GM23338 (cell line): ENCODE measurements around the gene GRIK2. TPM values are rescaled to one million over a fixed set of nuclear protein-coding genes. Genes with fewer than 3 reads are reported as not detected.

ENCODE experiments used
- ATAC-seq: fragments of 200-7000 bp; cut with Tn5 transposase; 3 replicates; pipeline ENCODE4 v1.9.1; 2020
- DNase-seq: peaks from one replicate; pipeline ENCODE4 v3.0.0-alpha.2; 2015; ENCODE audit warnings: low spot score
- H2AFZ ChIP-seq: fragments of 200-600 bp; sonication (generic); 2 replicates; pipeline ENCODE4 v1.8.0; 2016; ENCODE audit warnings: antibody characterized with exemption, mild to moderate bottlenecking, moderate library complexity
- H3F3A ChIP-seq: fragments of 200-600 bp; sonication (generic); replicated peaks from 2 replicates; pipeline ENCODE4 v1.8.0; 2017; ENCODE audit warnings: antibody characterized with exemption, mixed run types, low read depth
- H3K27ac ChIP-seq: fragments of 200-600 bp; sonication (generic); 2 replicates; pipeline ENCODE4 v1.6.1; 2016; ENCODE audit warnings: low read depth
- H3K27me3 ChIP-seq: fragments of 200-600 bp; sonication (generic); 2 replicates; pipeline ENCODE4 v1.8.0; 2016; ENCODE audit warnings: mild to moderate bottlenecking, mixed run types, moderate library complexity; ENCODE audit not compliant: insufficient read depth
- H3K36me3 ChIP-seq: fragments of 200-600 bp; sonication (generic); 2 replicates; pipeline ENCODE4 v1.8.0; 2016; ENCODE audit warnings: mild to moderate bottlenecking; ENCODE audit not compliant: insufficient read depth
- H3K4me1 ChIP-seq: fragments of 200-600 bp; sonication (generic); 2 replicates; pipeline ENCODE4 v1.8.0; 2016; ENCODE audit warnings: mild to moderate bottlenecking, moderate library complexity; ENCODE audit not compliant: insufficient read depth
- H3K4me2 ChIP-seq: fragments of 200-600 bp; sonication (generic); 2 replicates; pipeline ENCODE4 v1.7.1; 2017; ENCODE audit warnings: mixed run types
- H3K4me3 ChIP-seq: fragments of 200-600 bp; sonication (generic); 2 replicates; pipeline ENCODE4 v1.6.1; 2016; ENCODE audit warnings: mixed run types
- H3K79me2 ChIP-seq: fragments of 200-600 bp; sonication (generic); replicated peaks from 2 replicates; pipeline ENCODE4 v1.8.0; 2017; ENCODE audit warnings: mild to moderate bottlenecking; ENCODE audit not compliant: insufficient read depth
- H3K9me2 ChIP-seq: fragments of 200-600 bp; sonication (generic); 2 replicates; pipeline ENCODE4 v1.8.0; 2017; ENCODE audit not compliant: insufficient read depth
- H4K20me1 ChIP-seq: fragments of 200-600 bp; sonication (generic); replicated peaks from 2 replicates; pipeline ENCODE4 v1.8.0; 2017; ENCODE audit warnings: mild to moderate bottlenecking; ENCODE audit not compliant: insufficient read depth
- H3K27ac Mint-ChIP-seq: 2 replicates; pipeline ENCODE4 v1.8.0; 2020; ENCODE audit warnings: inconsistent platforms, mild to moderate bottlenecking, moderate library complexity, mixed read lengths
- H3K27me3 Mint-ChIP-seq: 3 replicates; pipeline ENCODE4 v1.8.0; 2022; ENCODE audit warnings: low read depth, mild to moderate bottlenecking, moderate library complexity, mixed read lengths, inconsistent platforms; ENCODE audit not compliant: insufficient read depth, poor library complexity
- H3K36me3 Mint-ChIP-seq: 3 replicates; pipeline ENCODE4 v1.8.0; 2021; ENCODE audit warnings: low read depth, mild to moderate bottlenecking, inconsistent platforms, moderate library complexity, mixed read lengths
- H3K4me1 Mint-ChIP-seq: 3 replicates; pipeline ENCODE4 v1.8.0; 2020; ENCODE audit warnings: mild to moderate bottlenecking, inconsistent platforms, mixed read lengths
- H3K4me3 Mint-ChIP-seq: 3 replicates; pipeline ENCODE4 v1.8.0; 2021; ENCODE audit warnings: moderate library complexity, mild to moderate bottlenecking, inconsistent platforms, mixed read lengths
- H3K9me3 Mint-ChIP-seq: 3 replicates; pipeline ENCODE4 v1.8.0; 2020; ENCODE audit warnings: moderate library complexity, mild to moderate bottlenecking, inconsistent platforms, mixed read lengths
- CREB1 ChIP-seq: fragments of 250-450 bp; sonication (Bioruptor Pico); IDR thresholded peaks from 2 replicates; pipeline ENCODE4 v1.5.0; 2020; ENCODE audit warnings: low read depth, mild to moderate bottlenecking, moderate library complexity
- EZH2 ChIP-seq: fragments of 200-600 bp; sonication (generic); IDR thresholded peaks from one replicate; pipeline ENCODE4 v1.8.0; 2017; ENCODE audit warnings: antibody characterized with exemption, mild to moderate bottlenecking, low read depth; ENCODE audit not compliant: unreplicated experiment
- EZH2phosphoT487 ChIP-seq: fragments of 200-600 bp; sonication (generic); IDR thresholded peaks from one replicate; pipeline ENCODE4 v1.8.1; 2018; ENCODE audit warnings: antibody characterized with exemption; ENCODE audit not compliant: unreplicated experiment
- JUNB ChIP-seq: IDR thresholded peaks from one replicate; pipeline ENCODE4 v1.6.1; 2016; ENCODE audit warnings: antibody characterized with exemption; ENCODE audit not compliant: unreplicated experiment
- NANOG ChIP-seq: IDR thresholded peaks from 2 replicates; pipeline ENCODE4 v1.6.1; 2016; ENCODE audit warnings: antibody characterized with exemption, borderline replicate concordance
- POLR2AphosphoS5 ChIP-seq: IDR thresholded peaks from 2 replicates; pipeline ENCODE4 v1.6.1; 2016; ENCODE audit warnings: antibody characterized with exemption, low read depth
- STAT1 ChIP-seq: IDR thresholded peaks from one replicate; pipeline ENCODE4 v1.6.1; 2016; ENCODE audit warnings: antibody characterized with exemption; ENCODE audit not compliant: unreplicated experiment
- ZNF114 ChIP-seq: fragments of 250-450 bp; sonication (Bioruptor Pico); IDR thresholded peaks from 2 replicates; pipeline ENCODE4 v1.5.0; 2020; ENCODE audit warnings: mild to moderate bottlenecking, moderate library complexity
- ZNF331 ChIP-seq: fragments of 250-450 bp; sonication (Bioruptor Pico); IDR thresholded peaks from 2 replicates; pipeline ENCODE4 v1.5.0; 2020; ENCODE audit warnings: low read depth, mild to moderate bottlenecking, moderate library complexity
- polyA plus RNA-seq: library from polyadenylated mRNA; unstranded; fragments of >200 nt; fragmentation: Nextera tagmentation; extraction: Ambion mirVana; gene quantifications from 2 replicates; pipeline ENCODE4 v1.2.1, GENCODE V29; 2016
- total RNA-seq: library from RNA; depleted of rRNA; stranded (reverse); fragments of >200 nt; shearing (Covaris generic); gene quantifications from 2 replicates; pipeline ENCODE4 v1.2.3, GENCODE V29; 2014
- TF ChIP-seq, protein P1 (sequence below): IDR thresholded peaks from one replicate; pipeline ENCODE4 v1.6.1; 2018; ENCODE audit warnings: antibody characterized with exemption; ENCODE audit not compliant: unreplicated experiment
- TF ChIP-seq, protein P2 (sequence below): fragments of 250-450 bp; sonication (Bioruptor Pico); IDR thresholded peaks from 2 replicates; pipeline ENCODE4 v1.5.0; 2020; ENCODE audit warnings: mild to moderate bottlenecking, moderate library complexity
- TF ChIP-seq, protein P3 (sequence below), 2 experiments: fragments of 200-600 bp in 1 of 2; sonication (generic) in 1 of 2; conservative IDR thresholded peaks; 2 replicates each; pipeline versions ENCODE4 v1.5.1 to v1.6.1; 2016 to 2017; ENCODE audit warnings: antibody characterized with exemption in 2 of 2, low read depth in 2 of 2, mild to moderate bottlenecking in 2 of 2, moderate library complexity in 1 of 2
- TF ChIP-seq, protein P4 (sequence below): IDR thresholded peaks from 2 replicates; pipeline ENCODE4 v1.6.1; 2016; ENCODE audit warnings: antibody characterized with exemption

The GRIK2 gene
- total and polyA plus RNA-seq, 2 experiments from 2014 or later, result 0.73 to 3.0 TPM

DNA sequence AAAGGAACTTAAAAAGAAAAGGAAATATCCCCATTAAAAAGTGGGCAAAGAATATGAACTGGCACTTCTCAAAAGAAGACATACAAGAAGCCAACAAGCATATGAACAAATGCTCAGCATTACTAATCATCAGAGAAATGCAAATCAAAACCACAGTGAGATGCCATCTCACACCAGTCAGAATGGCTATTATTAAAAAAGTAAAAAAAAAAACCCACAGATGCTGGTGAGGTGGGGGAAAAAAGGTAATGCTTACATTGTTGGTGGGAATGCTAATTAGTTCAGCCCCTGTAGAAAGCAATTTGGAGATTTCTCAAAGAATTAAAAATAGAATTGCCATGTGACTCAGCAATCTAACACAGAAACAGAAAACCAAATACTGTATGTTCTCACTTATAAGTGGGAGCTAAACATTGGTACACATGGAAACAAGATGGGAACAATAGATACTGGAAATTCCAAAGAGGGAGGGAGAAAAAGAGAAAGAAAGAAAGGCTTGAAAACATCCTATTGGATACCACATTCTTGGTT, 437.1 kb downstream of the GRIK2 start:
- H3K27me3 ChIP-seq, result no peaks in the 10 kb centered on the region
- peaks cover 3% of the 10 kb centered on the region; the same call in 1 of the 2 replicates for H3K36me3 ChIP-seq
- H3K27ac Mint-ChIP-seq, result no peak overlapping the region
- H3K27ac ChIP-seq, result no peak overlapping the region
- no peak overlapping the region for H3K4me3 ChIP-seq
- no peak overlapping the region for H3K4me2 ChIP-seq
- H3K27me3 Mint-ChIP-seq, result no peaks in the 10 kb centered on the region
- H3K4me1 ChIP-seq, result no peaks in the 10 kb centered on the region
- H2AFZ ChIP-seq, result no peak overlapping the region
- no peaks in the 10 kb centered on the region for H4K20me1 ChIP-seq
- peaks cover 7% of the 10 kb centered on the region; the same call in 2 of the 3 replicates for H3K9me3 Mint-ChIP-seq
- no peaks in the 10 kb centered on the region for H3F3A ChIP-seq
- H3K79me2 ChIP-seq, result no peaks in the 10 kb centered on the region
- TF ChIP-seq STAT1, result no peak
- no peak for TF ChIP-seq CREB1 (CRISPR knock-in tag)
- no peak for TF ChIP-seq EZH2
- no peak for TF ChIP-seq EZH2phosphoT487
- TF ChIP-seq JUNB, result no peak
- TF ChIP-seq POLR2AphosphoS5, result no peak
- no peak for TF ChIP-seq ZNF114 (CRISPR knock-in tag)
- TF ChIP-seq, protein P1, sequence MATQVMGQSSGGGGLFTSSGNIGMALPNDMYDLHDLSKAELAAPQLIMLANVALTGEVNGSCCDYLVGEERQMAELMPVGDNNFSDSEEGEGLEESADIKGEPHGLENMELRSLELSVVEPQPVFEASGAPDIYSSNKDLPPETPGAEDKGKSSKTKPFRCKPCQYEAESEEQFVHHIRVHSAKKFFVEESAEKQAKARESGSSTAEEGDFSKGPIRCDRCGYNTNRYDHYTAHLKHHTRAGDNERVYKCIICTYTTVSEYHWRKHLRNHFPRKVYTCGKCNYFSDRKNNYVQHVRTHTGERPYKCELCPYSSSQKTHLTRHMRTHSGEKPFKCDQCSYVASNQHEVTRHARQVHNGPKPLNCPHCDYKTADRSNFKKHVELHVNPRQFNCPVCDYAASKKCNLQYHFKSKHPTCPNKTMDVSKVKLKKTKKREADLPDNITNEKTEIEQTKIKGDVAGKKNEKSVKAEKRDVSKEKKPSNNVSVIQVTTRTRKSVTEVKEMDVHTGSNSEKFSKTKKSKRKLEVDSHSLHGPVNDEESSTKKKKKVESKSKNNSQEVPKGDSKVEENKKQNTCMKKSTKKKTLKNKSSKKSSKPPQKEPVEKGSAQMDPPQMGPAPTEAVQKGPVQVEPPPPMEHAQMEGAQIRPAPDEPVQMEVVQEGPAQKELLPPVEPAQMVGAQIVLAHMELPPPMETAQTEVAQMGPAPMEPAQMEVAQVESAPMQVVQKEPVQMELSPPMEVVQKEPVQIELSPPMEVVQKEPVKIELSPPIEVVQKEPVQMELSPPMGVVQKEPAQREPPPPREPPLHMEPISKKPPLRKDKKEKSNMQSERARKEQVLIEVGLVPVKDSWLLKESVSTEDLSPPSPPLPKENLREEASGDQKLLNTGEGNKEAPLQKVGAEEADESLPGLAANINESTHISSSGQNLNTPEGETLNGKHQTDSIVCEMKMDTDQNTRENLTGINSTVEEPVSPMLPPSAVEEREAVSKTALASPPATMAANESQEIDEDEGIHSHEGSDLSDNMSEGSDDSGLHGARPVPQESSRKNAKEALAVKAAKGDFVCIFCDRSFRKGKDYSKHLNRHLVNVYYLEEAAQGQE, result no peak
- TF ChIP-seq, protein P2, sequence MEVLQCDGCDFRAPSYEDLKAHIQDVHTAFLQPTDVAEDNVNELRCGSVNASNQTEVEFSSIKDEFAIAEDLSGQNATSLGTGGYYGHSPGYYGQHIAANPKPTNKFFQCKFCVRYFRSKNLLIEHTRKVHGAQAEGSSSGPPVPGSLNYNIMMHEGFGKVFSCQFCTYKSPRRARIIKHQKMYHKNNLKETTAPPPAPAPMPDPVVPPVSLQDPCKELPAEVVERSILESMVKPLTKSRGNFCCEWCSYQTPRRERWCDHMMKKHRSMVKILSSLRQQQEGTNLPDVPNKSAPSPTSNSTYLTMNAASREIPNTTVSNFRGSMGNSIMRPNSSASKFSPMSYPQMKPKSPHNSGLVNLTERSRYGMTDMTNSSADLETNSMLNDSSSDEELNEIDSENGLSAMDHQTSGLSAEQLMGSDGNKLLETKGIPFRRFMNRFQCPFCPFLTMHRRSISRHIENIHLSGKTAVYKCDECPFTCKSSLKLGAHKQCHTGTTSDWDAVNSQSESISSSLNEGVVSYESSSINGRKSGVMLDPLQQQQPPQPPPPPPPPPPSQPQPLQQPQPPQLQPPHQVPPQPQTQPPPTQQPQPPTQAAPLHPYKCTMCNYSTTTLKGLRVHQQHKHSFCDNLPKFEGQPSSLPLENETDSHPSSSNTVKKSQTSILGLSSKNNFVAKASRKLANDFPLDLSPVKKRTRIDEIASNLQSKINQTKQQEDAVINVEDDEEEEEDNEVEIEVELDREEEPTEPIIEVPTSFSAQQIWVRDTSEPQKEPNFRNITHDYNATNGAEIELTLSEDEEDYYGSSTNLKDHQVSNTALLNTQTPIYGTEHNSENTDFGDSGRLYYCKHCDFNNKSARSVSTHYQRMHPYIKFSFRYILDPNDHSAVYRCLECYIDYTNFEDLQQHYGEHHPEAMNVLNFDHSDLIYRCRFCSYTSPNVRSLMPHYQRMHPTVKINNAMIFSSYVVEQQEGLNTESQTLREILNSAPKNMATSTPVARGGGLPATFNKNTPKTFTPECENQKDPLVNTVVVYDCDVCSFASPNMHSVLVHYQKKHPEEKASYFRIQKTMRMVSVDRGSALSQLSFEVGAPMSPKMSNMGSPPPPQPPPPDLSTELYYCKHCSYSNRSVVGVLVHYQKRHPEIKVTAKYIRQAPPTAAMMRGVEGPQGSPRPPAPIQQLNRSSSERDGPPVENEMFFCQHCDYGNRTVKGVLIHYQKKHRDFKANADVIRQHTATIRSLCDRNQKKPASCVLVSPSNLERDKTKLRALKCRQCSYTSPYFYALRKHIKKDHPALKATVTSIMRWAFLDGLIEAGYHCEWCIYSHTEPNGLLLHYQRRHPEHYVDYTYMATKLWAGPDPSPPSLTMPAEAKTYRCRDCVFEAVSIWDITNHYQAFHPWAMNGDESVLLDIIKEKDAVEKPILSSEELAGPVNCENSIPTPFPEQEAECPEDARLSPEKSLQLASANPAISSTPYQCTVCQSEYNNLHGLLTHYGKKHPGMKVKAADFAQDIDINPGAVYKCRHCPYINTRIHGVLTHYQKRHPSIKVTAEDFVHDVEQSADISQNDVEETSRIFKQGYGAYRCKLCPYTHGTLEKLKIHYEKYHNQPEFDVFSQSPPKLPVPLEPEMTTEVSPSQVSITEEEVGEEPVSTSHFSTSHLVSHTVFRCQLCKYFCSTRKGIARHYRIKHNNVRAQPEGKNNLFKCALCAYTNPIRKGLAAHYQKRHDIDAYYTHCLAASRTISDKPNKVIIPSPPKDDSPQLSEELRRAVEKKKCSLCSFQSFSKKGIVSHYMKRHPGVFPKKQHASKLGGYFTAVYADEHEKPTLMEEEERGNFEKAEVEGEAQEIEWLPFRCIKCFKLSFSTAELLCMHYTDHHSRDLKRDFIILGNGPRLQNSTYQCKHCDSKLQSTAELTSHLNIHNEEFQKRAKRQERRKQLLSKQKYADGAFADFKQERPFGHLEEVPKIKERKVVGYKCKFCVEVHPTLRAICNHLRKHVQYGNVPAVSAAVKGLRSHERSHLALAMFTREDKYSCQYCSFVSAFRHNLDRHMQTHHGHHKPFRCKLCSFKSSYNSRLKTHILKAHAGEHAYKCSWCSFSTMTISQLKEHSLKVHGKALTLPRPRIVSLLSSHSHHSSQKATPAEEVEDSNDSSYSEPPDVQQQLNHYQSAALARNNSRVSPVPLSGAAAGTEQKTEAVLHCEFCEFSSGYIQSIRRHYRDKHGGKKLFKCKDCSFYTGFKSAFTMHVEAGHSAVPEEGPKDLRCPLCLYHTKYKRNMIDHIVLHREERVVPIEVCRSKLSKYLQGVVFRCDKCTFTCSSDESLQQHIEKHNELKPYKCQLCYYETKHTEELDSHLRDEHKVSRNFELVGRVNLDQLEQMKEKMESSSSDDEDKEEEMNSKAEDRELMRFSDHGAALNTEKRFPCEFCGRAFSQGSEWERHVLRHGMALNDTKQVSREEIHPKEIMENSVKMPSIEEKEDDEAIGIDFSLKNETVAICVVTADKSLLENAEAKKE, result no peak
- TF ChIP-seq, protein P3, sequence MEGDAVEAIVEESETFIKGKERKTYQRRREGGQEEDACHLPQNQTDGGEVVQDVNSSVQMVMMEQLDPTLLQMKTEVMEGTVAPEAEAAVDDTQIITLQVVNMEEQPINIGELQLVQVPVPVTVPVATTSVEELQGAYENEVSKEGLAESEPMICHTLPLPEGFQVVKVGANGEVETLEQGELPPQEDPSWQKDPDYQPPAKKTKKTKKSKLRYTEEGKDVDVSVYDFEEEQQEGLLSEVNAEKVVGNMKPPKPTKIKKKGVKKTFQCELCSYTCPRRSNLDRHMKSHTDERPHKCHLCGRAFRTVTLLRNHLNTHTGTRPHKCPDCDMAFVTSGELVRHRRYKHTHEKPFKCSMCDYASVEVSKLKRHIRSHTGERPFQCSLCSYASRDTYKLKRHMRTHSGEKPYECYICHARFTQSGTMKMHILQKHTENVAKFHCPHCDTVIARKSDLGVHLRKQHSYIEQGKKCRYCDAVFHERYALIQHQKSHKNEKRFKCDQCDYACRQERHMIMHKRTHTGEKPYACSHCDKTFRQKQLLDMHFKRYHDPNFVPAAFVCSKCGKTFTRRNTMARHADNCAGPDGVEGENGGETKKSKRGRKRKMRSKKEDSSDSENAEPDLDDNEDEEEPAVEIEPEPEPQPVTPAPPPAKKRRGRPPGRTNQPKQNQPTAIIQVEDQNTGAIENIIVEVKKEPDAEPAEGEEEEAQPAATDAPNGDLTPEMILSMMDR (conservative IDR thresholded peaks at IDR 0.05; ENCODE audit: low read depth in 2 of 2), result no peak
- TF ChIP-seq ZNF331 (CRISPR knock-in tag), result no peak
- TF ChIP-seq, protein P4, sequence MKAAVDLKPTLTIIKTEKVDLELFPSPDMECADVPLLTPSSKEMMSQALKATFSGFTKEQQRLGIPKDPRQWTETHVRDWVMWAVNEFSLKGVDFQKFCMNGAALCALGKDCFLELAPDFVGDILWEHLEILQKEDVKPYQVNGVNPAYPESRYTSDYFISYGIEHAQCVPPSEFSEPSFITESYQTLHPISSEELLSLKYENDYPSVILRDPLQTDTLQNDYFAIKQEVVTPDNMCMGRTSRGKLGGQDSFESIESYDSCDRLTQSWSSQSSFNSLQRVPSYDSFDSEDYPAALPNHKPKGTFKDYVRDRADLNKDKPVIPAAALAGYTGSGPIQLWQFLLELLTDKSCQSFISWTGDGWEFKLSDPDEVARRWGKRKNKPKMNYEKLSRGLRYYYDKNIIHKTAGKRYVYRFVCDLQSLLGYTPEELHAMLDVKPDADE, result no peak
- no peak for TF ChIP-seq NANOG
- no peaks in the 10 kb centered on the region for H3K4me1 Mint-ChIP-seq
- peaks cover 17% of the 10 kb centered on the region; the same call in 2 of the 3 replicates for H3K36me3 Mint-ChIP-seq
- DNase-seq, result no peak
- H3K4me3 Mint-ChIP-seq, result no peak overlapping the region
- H3K9me2 ChIP-seq, result no peaks in the 10 kb centered on the region
- ATAC-seq, result no peak
